ENCODE results near the gene COL8A1. TPM values are rescaled to one million over a fixed set of nuclear protein-coding genes. Genes with fewer than 3 reads are reported as not detected.

Gene COL8A1
- total and polyA plus RNA-seq, 4 experiments from 2014 or later, result not detected

DNA sequence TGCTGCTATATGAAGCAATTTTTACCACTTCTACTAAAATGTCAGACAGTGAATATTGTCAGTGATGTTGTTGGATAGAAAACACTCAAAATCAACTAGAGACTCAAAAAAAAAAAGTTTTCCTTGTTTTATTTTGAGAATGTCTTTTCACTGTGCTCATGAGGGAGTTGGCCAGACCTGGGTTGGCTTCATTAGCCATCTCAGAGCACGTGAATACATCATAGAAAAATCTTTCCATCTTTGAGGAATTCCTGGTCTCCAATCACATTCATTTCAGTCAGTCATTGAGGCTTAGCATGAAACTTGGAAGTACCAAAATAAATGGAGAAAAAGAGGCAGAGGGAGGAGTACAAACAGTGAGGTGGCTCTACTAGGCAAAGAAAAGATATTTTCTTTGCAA, 121.6 kb downstream of the COL8A1 start:
- peak overlapping the region in 1 of 7 donors; percentile 1 for H3K27ac Mint-ChIP-seq
- no peak for DNase-seq
- ChIA-PET POLR2A (ENCODE audit: partially characterized antibody) (no interaction called here), CTCF (ENCODE audit: partially characterized antibody) (no interaction called here)
- no peaks in the 10 kb centered on the region for H3K36me3 ChIP-seq (ENCODE audit: insufficient read depth, low read length)
- intact Hi-C loops (cut with micrococcal nuclease), result no loop called here
- H3K4me1 ChIP-seq (ENCODE audit: insufficient read depth, low read length), result no peaks in the 10 kb centered on the region
- H3K27me3 Mint-ChIP-seq, result peaks cover 6 to 17% of the 10 kb centered on the region in 2 donors
- no peak overlapping the region for H3K4me3 ChIP-seq (ENCODE audit: low read length in 2 of 2)
- no peak overlapping the region for H3K27ac ChIP-seq (ENCODE audit: low read depth, low read length)
- H3K27me3 ChIP-seq (ENCODE audit: insufficient read depth, low read length), result no peaks in the 10 kb centered on the region
- H3K36me3 Mint-ChIP-seq, result no peaks in the 10 kb centered on the region
- H3K9me3 Mint-ChIP-seq, result no peaks in the 10 kb centered on the region
- H3K9me3 ChIP-seq (ENCODE audit: control insufficient read depth in 1 of 2, low read length in 2 of 2), result no peaks in the 10 kb centered on the region
- H3K4me3 Mint-ChIP-seq, result no peak overlapping the region
- H3K4me1 Mint-ChIP-seq, result no peaks in the 10 kb centered on the region

DNA sequence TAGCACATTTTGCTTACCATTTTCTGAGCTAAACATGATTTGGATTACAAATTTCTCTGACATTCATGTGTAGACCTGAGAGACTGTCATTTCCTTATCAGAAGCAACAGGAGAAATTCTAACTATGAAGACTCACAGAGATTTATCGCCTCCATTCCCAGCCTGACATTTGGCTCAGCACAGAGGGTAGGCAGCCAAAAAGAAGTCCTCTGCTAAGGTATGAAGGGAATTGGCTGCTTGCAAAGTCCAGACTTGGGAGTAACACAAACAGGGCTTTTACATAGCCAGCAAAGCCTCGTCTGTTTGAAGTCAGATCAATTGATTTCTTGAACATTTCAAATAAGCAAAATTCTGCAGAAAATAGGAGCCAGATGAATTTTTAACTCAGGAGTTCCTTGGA, 122.2 kb downstream of the COL8A1 start:
- Histone ChIP-seq H3K27ac (ENCODE audit: low read depth, low read length) (no peak overlapping the region), H3K9me3 (ENCODE audit: control insufficient read depth in 1 of 2, low read length in 2 of 2) (no peaks in the 10 kb centered on the region), H3K4me1 (ENCODE audit: insufficient read depth, low read length) (no peaks in the 10 kb centered on the region), H3K4me3 (ENCODE audit: low read length in 2 of 2) (no peak overlapping the region), H3K27me3 (ENCODE audit: insufficient read depth, low read length) (no peaks in the 10 kb centered on the region), H3K36me3 (ENCODE audit: insufficient read depth, low read length) (no peaks in the 10 kb centered on the region)
- Mint-ChIP-seq H3K4me3 (no peak overlapping the region), H3K27me3 (peaks cover 6 to 17% of the 10 kb centered on the region in 2 donors), H3K27ac (no peak overlapping the region), H3K4me1 (no peaks in the 10 kb centered on the region), H3K9me3 (no peaks in the 10 kb centered on the region), H3K36me3 (no peaks in the 10 kb centered on the region)
- intact Hi-C loops (cut with micrococcal nuclease), result no loop called here
- CTCF ChIA-PET (ENCODE audit: partially characterized antibody), result no interaction called here
- POLR2A ChIA-PET (ENCODE audit: partially characterized antibody), result no interaction called here
- no peak for DNase-seq

DNA sequence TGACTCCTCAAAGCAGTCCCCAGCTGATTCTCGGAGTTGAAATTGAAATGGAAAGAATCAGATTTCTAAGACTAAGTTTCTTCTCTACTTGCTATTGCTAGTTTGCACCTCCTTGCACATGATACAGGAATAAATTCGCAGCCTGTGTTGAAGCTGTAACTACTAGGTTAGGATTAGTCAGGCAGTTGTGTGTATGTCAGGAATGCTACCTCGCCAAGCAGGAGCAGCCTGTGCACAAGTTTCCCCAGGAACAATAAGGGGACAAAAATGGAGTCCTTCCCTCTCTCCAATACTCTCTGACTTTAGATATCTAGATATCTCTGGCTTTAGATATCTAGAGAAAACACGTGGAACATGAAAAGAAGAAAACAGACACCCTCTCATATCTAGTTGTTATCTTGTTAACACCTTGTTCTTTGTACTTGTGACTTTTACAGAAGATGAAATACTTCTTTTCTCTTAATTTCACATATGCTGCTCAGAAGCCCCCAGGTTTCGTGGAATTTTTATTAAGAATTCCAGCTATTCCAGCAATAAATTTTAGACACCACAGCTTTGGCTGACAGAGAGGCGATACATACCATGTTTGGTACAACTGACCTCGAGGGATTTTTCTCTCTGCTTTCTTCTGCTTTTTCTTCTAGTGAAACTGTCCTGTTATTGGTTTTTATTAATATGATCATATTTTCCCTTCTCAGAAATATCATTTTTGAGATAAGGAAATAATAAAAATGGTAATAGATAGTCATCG, 123.2 kb downstream of the COL8A1 start:
- H3K9me3 Mint-ChIP-seq, result no peaks in the 10 kb centered on the region
- intact Hi-C loops (cut with micrococcal nuclease), result no loop called here
- Histone ChIP-seq H3K4me3 (ENCODE audit: low read length in 2 of 2) (no peak overlapping the region), H3K27ac (ENCODE audit: low read depth, low read length) (no peak overlapping the region), H3K4me1 (ENCODE audit: insufficient read depth, low read length) (no peaks in the 10 kb centered on the region), H3K27me3 (ENCODE audit: insufficient read depth, low read length) (no peaks in the 10 kb centered on the region), H3K9me3 (ENCODE audit: control insufficient read depth in 1 of 2, low read length in 2 of 2) (no peaks in the 10 kb centered on the region), H3K36me3 (ENCODE audit: insufficient read depth, low read length) (no peaks in the 10 kb centered on the region)
- POLR2A ChIA-PET (ENCODE audit: partially characterized antibody), result no interaction called here
- H3K36me3 Mint-ChIP-seq, result no peaks in the 10 kb centered on the region
- CTCF ChIA-PET (ENCODE audit: partially characterized antibody), result no interaction called here
- peaks cover 6 to 15% of the 10 kb centered on the region in 2 donors for H3K27me3 Mint-ChIP-seq
- no peak for DNase-seq
- H3K4me3 Mint-ChIP-seq, result no peak overlapping the region
- H3K4me1 Mint-ChIP-seq, result no peaks in the 10 kb centered on the region
- H3K27ac Mint-ChIP-seq, result no peak overlapping the region

DNA sequence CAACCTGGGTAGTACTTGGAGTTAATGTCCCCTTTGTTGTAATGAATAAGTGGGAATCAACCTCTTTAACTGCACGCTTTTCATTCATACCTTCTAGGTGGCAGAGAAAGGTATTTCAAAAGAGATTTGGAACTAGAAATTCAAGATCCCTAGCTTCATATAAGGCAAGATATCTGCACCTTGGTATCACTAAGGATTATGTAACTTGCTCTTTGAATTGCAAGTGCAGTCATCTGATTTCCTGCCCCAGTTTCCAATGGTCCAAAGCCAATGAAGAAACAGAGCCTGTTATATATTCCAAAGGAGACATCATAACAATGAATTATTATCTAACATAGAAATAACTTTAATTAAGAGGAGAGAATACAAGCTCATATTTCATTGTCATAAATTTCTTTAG, 124.5 kb downstream of the COL8A1 start:
- no peaks in the 10 kb centered on the region for H3K36me3 ChIP-seq (ENCODE audit: insufficient read depth, low read length)
- no peak overlapping the region for H3K4me3 ChIP-seq (ENCODE audit: low read length in 2 of 2)
- H3K4me1 Mint-ChIP-seq, result no peaks in the 10 kb centered on the region
- CTCF ChIA-PET (ENCODE audit: partially characterized antibody), result no interaction called here
- H3K36me3 Mint-ChIP-seq, result no peaks in the 10 kb centered on the region
- intact Hi-C loops (cut with micrococcal nuclease), result no loop called here
- no peaks in the 10 kb centered on the region for H3K4me1 ChIP-seq (ENCODE audit: insufficient read depth, low read length)
- H3K9me3 ChIP-seq (ENCODE audit: control insufficient read depth in 1 of 2, low read length in 2 of 2), result no peaks in the 10 kb centered on the region
- H3K4me3 Mint-ChIP-seq, result no peak overlapping the region
- POLR2A ChIA-PET (ENCODE audit: partially characterized antibody), result no interaction called here
- DNase-seq, result no peak
- H3K27me3 ChIP-seq (ENCODE audit: insufficient read depth, low read length), result no peaks in the 10 kb centered on the region
- H3K27ac Mint-ChIP-seq, result no peak overlapping the region
- no peak overlapping the region for H3K27ac ChIP-seq (ENCODE audit: low read depth, low read length)
- H3K9me3 Mint-ChIP-seq, result no peaks in the 10 kb centered on the region
- H3K27me3 Mint-ChIP-seq, result peaks cover 6 to 17% of the 10 kb centered on the region in 2 donors

DNA sequence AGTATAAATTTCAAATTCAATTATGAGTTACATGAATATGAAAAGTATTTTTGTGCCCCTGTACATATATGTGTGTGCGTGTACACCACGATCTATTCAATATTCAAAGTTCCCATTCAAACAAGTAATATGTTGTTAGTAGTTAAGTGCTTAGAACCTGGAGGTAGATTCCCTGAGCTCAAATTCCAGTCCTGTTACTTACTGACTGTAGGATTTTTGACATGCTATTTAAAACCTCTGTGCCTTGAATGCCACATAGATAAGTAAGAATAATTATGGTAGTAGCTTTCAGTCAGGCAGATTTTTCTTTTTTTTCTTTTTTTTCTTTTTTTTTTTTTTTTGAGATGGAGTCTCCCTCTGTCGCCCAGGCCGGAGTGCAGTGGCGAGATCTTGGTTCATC, 126.0 kb downstream of the COL8A1 start:
- Mint-ChIP-seq H3K4me3 (no peak overlapping the region), H3K36me3 (no peaks in the 10 kb centered on the region), H3K27ac (no peak overlapping the region), H3K27me3 (peaks cover 5 to 7% of the 10 kb centered on the region in 2 donors), H3K4me1 (no peaks in the 10 kb centered on the region), H3K9me3 (no peaks in the 10 kb centered on the region)
- Histone ChIP-seq H3K9me3 (ENCODE audit: control insufficient read depth in 1 of 2, low read length in 2 of 2) (no peaks in the 10 kb centered on the region), H3K27ac (ENCODE audit: low read depth, low read length) (no peak overlapping the region), H3K36me3 (ENCODE audit: insufficient read depth, low read length) (no peaks in the 10 kb centered on the region), H3K4me3 (ENCODE audit: low read length in 2 of 2) (no peak overlapping the region), H3K27me3 (ENCODE audit: insufficient read depth, low read length) (no peaks in the 10 kb centered on the region), H3K4me1 (ENCODE audit: insufficient read depth, low read length) (no peaks in the 10 kb centered on the region)
- CTCF ChIA-PET (ENCODE audit: partially characterized antibody), result interaction anchor here (0.6 to 0.7 kb wide), 2 partner anchors 10 to 876 kb away, joined by 3 read pairs; no protein-coding TSS in a partner anchor
- POLR2A ChIA-PET (ENCODE audit: partially characterized antibody), result no interaction called here
- intact Hi-C loops (cut with micrococcal nuclease), result no loop called here
- no peak for DNase-seq

DNA sequence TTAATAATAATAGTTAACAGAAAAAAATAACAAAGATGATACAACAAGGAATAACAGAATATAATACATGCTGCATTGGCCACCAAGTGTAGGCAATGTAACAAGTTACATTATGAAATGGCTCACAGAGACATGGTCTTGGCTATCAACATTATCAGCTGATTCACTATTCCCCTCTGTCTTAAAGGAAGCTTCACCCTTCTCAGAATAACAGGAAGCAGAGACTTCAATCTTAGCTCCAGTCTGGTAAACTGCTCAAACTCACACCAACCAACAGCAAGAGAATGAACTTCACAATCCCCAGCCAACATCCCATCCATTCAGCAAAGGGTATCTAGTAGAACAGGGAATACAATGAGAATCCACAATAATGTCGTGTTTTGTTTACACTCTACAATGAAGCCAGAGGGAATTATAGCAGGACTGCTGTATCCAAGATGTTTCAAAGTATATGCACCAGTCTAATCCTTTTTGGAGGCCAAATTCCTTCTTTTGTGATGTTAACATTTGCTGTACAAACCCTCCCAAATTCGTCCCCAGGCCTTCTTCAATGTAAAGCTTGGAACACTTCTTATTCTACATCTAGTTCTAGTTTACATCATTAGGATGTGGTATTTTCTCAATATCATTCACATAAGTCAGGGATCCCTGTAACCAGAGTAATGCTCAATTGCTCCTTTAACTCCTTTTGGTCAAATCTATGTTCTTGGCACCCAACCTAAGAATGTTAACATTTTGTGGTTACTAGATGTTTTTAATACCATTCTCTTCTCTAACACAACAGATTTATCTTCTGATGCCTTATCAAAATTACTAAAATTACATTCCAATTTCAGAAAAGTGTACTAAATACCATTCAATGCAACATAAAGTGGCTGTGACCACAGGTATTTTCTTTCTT, 126.9 kb downstream of the COL8A1 start:
- CTCF ChIA-PET (ENCODE audit: partially characterized antibody), result interaction anchor here (0.6 kb wide), 1 partner anchor 875 kb away, joined by 3 read pairs; no protein-coding TSS in a partner anchor
- no peaks in the 10 kb centered on the region for H3K9me3 ChIP-seq (ENCODE audit: control insufficient read depth in 1 of 2, low read length in 2 of 2)
- H3K4me1 ChIP-seq (ENCODE audit: insufficient read depth, low read length), result no peaks in the 10 kb centered on the region
- no peaks in the 10 kb centered on the region for H3K4me1 Mint-ChIP-seq
- H3K9me3 Mint-ChIP-seq, result no peaks in the 10 kb centered on the region
- H3K4me3 ChIP-seq (ENCODE audit: low read length in 2 of 2), result no peak overlapping the region
- POLR2A ChIA-PET (ENCODE audit: partially characterized antibody), result no interaction called here
- no peak overlapping the region for H3K4me3 Mint-ChIP-seq
- no peaks in the 10 kb centered on the region for H3K36me3 Mint-ChIP-seq
- no peak for DNase-seq
- intact Hi-C loops (cut with micrococcal nuclease), result no loop called here
- no peak overlapping the region for H3K27ac Mint-ChIP-seq
- no peak overlapping the region for H3K27ac ChIP-seq (ENCODE audit: low read depth, low read length)
- no peaks in the 10 kb centered on the region for H3K27me3 ChIP-seq (ENCODE audit: insufficient read depth, low read length)
- H3K27me3 Mint-ChIP-seq, result peaks cover 5 to 7% of the 10 kb centered on the region in 2 donors
- H3K36me3 ChIP-seq (ENCODE audit: insufficient read depth, low read length), result no peaks in the 10 kb centered on the region

DNA sequence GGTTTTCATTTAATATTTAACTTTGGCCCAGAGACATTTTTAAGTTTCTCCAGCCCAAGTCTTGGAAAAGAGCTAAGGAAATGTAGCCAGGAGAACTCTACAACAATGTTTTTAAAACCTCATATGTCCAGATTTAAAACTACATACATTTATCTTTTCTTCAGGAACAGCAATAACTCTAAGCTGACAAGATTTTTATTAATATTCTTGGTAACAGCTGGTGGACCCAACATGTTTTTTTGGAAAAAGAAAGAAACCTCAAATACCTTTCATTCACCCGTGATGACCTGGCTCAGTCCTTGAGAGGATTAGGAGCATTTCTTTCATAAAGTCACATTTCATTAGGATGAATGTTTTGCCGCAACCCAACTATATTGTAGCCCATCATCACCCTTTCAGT, 128.9 kb downstream of the COL8A1 start:
- Mint-ChIP-seq H3K27ac (no peak overlapping the region), H3K36me3 (no peaks in the 10 kb centered on the region), H3K27me3 (peaks cover 2 to 6% of the 10 kb centered on the region in 2 donors), H3K9me3 (no peaks in the 10 kb centered on the region), H3K4me3 (no peak overlapping the region), H3K4me1 (no peaks in the 10 kb centered on the region)
- no peak for DNase-seq
- Histone ChIP-seq H3K4me3 (ENCODE audit: low read length in 2 of 2) (no peak overlapping the region), H3K4me1 (ENCODE audit: insufficient read depth, low read length) (no peaks in the 10 kb centered on the region), H3K27me3 (ENCODE audit: insufficient read depth, low read length) (no peaks in the 10 kb centered on the region), H3K27ac (ENCODE audit: low read depth, low read length) (no peak overlapping the region), H3K36me3 (ENCODE audit: insufficient read depth, low read length) (no peaks in the 10 kb centered on the region), H3K9me3 (ENCODE audit: control insufficient read depth in 1 of 2, low read length in 2 of 2) (no peaks in the 10 kb centered on the region)
- ChIA-PET CTCF (ENCODE audit: partially characterized antibody) (interaction anchor here (2.7 kb wide), 1 partner anchor 14 kb away, joined by 7 read pairs; no protein-coding TSS in a partner anchor), POLR2A (ENCODE audit: partially characterized antibody) (no interaction called here)
- intact Hi-C loops (cut with micrococcal nuclease), result no loop called here

Data from CD4-positive, alpha-beta memory T cell (primary cell).